ENCODE data around the gene RHOT2.

The RHOT2 gene

DNA sequence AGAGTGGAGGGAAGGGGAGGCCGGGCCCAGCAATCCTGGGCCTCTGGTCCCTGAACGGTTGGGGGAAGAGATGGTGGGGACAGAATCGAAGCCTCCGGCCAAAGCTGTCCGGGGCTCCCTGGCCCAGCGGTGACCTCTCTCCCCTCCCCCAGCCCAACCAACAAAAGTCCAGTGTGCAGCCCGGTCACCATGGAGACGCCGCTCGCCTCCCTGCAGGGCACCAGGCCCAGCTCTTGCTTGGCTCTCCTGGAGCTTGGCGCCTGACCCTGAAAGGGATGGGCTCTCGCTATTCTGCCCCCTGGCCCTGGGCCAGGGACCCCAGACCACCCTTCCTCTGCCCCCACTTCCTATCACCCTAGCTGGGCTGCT, 48.3 kb downstream of the RHOT2 start:
- peaks cover 5% of the 10 kb centered on the region for H3K36me3 ChIP-seq
- TF ChIP-seq, protein P1, sequence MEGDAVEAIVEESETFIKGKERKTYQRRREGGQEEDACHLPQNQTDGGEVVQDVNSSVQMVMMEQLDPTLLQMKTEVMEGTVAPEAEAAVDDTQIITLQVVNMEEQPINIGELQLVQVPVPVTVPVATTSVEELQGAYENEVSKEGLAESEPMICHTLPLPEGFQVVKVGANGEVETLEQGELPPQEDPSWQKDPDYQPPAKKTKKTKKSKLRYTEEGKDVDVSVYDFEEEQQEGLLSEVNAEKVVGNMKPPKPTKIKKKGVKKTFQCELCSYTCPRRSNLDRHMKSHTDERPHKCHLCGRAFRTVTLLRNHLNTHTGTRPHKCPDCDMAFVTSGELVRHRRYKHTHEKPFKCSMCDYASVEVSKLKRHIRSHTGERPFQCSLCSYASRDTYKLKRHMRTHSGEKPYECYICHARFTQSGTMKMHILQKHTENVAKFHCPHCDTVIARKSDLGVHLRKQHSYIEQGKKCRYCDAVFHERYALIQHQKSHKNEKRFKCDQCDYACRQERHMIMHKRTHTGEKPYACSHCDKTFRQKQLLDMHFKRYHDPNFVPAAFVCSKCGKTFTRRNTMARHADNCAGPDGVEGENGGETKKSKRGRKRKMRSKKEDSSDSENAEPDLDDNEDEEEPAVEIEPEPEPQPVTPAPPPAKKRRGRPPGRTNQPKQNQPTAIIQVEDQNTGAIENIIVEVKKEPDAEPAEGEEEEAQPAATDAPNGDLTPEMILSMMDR (IDR thresholded peaks at IDR 0.05; ENCODE audit: low read depth, low read length) = no peak
- H3K4me3 ChIP-seq (ENCODE audit: low read depth, low read length) = peak overlapping the region; percentile 60
- peaks cover 22% of the 10 kb centered on the region for H3K4me1 ChIP-seq
- no peaks in the 10 kb centered on the region for H3K27me3 ChIP-seq
- H3K9me3 ChIP-seq = no peaks in the 10 kb centered on the region
- DNase-seq = peak; percentile 70

- H3K36me3 ChIP-seq = peaks cover 9% of the 10 kb centered on the region
- no peaks in the 10 kb centered on the region for H3K9me3 ChIP-seq
- peak overlapping the region; percentile 60 for H3K4me3 ChIP-seq (ENCODE audit: low read depth, low read length)
- no peak for DNase-seq
- no peaks in the 10 kb centered on the region for H3K27me3 ChIP-seq
- H3K4me1 ChIP-seq = peaks cover 21% of the 10 kb centered on the region
- TF ChIP-seq, protein P1 (IDR thresholded peaks at IDR 0.05; ENCODE audit: low read depth, low read length) = no peak
These were observed 48.9 kb downstream of the RHOT2 start for GRCh38 chr16:716768-717325.

GRCh38 chr16:717450-718245, 49.7 kb downstream of the RHOT2 start:
- no peaks in the 10 kb centered on the region for H3K27me3 ChIP-seq
- no peak overlapping the region for H3K4me3 ChIP-seq (ENCODE audit: low read depth, low read length)
- H3K9me3 ChIP-seq = no peaks in the 10 kb centered on the region
- DNase-seq = no peak
- H3K4me1 ChIP-seq = peaks cover 22% of the 10 kb centered on the region
- H3K36me3 ChIP-seq = peaks cover 13% of the 10 kb centered on the region
- TF ChIP-seq, protein P1 (IDR thresholded peaks at IDR 0.05; ENCODE audit: low read depth, low read length) = no peak

DNA sequence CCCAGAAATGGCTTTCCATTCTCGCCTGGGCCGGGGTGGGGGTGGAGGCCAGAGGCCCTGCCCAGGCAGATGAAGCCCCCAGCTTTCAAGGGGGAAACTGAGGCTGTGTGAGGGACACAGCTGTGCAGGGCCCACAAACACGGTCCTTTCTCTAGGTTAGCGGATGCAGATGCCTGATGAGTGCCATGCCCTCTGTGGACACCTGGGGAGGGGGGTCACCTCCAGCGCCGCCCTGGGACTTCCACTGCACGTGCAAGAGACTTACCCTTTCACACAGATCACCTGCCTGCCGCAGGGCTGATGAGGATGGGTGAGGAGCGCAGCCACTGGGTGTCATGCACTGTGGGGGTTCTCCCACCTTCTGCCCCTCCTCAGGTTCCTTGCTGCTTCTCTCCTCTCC, 50.5 kb downstream of the RHOT2 start:
- Histone ChIP-seq H3K4me1 (peaks cover 22% of the 10 kb centered on the region), H3K27me3 (no peaks in the 10 kb centered on the region), H3K36me3 (peaks cover 21% of the 10 kb centered on the region), H3K4me3 (ENCODE audit: low read depth, low read length) (no peak overlapping the region), H3K9me3 (no peaks in the 10 kb centered on the region)
- TF ChIP-seq, protein P1 (IDR thresholded peaks at IDR 0.05; ENCODE audit: low read depth, low read length) = no peak
- DNase-seq = no peak

DNA sequence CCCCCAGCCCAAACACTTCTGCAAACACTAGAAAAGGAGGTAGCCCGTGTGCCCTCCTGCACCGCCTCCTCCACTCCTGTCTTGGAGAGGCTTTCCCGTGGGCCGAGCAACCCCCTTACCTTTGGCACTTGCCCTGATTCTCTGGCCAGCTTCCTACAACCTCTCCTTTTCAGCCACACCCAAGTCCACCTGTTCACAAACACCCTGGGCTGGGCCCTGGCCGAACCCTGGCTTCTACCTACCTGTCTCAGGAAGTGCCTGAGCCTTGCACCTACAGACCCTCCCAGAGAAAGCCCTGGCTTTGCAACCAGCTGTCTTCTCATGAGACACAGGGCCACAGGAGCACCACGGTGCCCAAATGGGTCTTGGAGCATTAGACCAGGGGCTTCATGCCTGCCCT, 51.0 kb downstream of the RHOT2 start:
- H3K9me3 ChIP-seq = no peaks in the 10 kb centered on the region
- no peak overlapping the region for H3K4me3 ChIP-seq (ENCODE audit: low read depth, low read length)
- peaks cover 23% of the 10 kb centered on the region for H3K36me3 ChIP-seq
- H3K27me3 ChIP-seq = no peaks in the 10 kb centered on the region
- peaks cover 22% of the 10 kb centered on the region for H3K4me1 ChIP-seq
- TF ChIP-seq, protein P1 (IDR thresholded peaks at IDR 0.05; ENCODE audit: low read depth, low read length) = no peak
- no peak for DNase-seq

DNA sequence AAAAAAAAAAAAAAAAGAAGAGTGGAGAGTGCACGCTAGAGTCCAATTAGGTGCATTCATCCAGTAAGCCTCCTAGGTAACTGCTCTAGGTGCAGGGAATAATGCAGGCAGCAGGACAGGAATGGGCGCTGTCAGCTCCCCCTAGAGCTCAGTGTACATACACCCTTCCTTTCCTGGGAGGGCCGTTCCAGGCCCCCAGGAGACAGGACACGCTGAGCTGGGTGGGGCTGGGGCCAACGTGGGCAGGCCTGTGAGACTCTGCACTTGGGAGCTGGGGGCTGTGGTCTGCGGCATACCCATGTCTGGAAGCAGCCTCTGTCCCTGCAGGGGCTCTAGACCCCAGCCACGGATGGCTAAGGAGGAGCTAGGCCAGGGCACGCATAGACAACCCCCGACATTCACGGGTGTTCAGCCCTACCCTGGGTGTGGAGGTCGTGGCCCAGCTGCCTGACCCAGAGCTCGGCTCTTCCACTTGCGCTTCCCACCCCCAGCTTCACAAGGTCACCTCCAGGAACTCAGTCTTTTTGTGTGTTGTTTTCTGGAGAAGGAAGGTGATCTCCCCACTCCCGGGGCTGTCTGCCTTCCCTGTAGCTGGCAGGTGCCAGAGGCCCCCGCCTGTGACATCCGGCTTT, 52.0 kb downstream of the RHOT2 start:
- Histone ChIP-seq H3K4me1 (peaks cover 17% of the 10 kb centered on the region), H3K4me3 (ENCODE audit: low read depth, low read length) (peak overlapping the region; percentile 79), H3K36me3 (peaks cover 23% of the 10 kb centered on the region), H3K9me3 (no peaks in the 10 kb centered on the region), H3K27me3 (no peaks in the 10 kb centered on the region)
- TF ChIP-seq, protein P1 (IDR thresholded peaks at IDR 0.05; ENCODE audit: low read depth, low read length) = peak; percentile 45
- peak; percentile 60 for DNase-seq
